Right atrium auricular region (tissue), 2 donors: Measurements from ENCODE around the gene SMG6. TPM values are rescaled to one million over a fixed set of nuclear protein-coding genes. Genes with fewer than 3 reads are reported as not detected.
A peak's percentile ranks its signal among the peaks of the same experiment; 100 is the strongest.

Experiments used
- DNase-seq: peaks from one replicate; pipeline ENCODE4 v3.0.0-alpha.2; 2019; ENCODE audit warnings: low spot score
- H3K27ac ChIP-seq, 2 donors: fragments of 200-600 bp; sonication (generic); 1 replicate in 1 of 2; 2 replicates in 1 of 2; pipeline ENCODE4 v1.5.1; 2016 to 2019
- H3K27me3 ChIP-seq, 2 donors: fragments of 200-600 bp; sonication (generic); one replicate each; pipeline versions ENCODE4 v1.5.1 to v1.6.0; 2017 to 2019
- H3K36me3 ChIP-seq: fragments of 200-600 bp; sonication (generic); one replicate; pipeline ENCODE4 v1.5.1; 2016
- H3K4me1 ChIP-seq, 2 donors: fragments of 200-600 bp; sonication (generic); one replicate each; pipeline versions ENCODE4 v1.5.1 to v1.6.0; 2017 to 2019
- H3K4me3 ChIP-seq, 2 donors: fragments of 200-600 bp; sonication (generic); 1 replicate in 1 of 2; 2 replicates in 1 of 2; pipeline ENCODE4 v1.5.1; 2017 to 2019; ENCODE audit warnings: mild to moderate bottlenecking in 1 of 2, moderate library complexity in 1 of 2
- H3K9me3 ChIP-seq, 2 donors: fragments of 200-600 bp; sonication (generic); one replicate each; pipeline ENCODE4 v1.5.1; 2019
- CTCF ChIP-seq, 2 donors: fragments of 200-600 bp; sonication (generic); IDR thresholded peaks; one replicate each; pipeline ENCODE4 v1.5.1; 2019; ENCODE audit warnings: antibody characterized with exemption in 2 of 2
- total RNA-seq, 2 donors: library from RNA; depleted of rRNA; stranded (reverse); fragments of >200 nt; gene quantifications; one replicate each; pipeline ENCODE4 v1.1.0, GENCODE V29; 2016

SMG6 gene
- total RNA-seq, 2 donors from 2014 or later = 18.2 to 29.3 TPM

GRCh38 chr17:2051061-2051932, 252.3 kb downstream of the SMG6 start:
- H3K36me3 ChIP-seq = no peaks in the 10 kb centered on the region

GRCh38 chr17:2050300-2051060, 253.1 kb downstream of the SMG6 start:
- H3K36me3 ChIP-seq = no peaks in the 10 kb centered on the region
- H3K4me3 ChIP-seq = peak overlapping the region; percentile 48 to 78
- H3K27ac ChIP-seq = peak overlapping the region in 1 of 2 donors; percentile 35
- H3K9me3 ChIP-seq = no peaks in the 10 kb centered on the region
- TF ChIP-seq CTCF (IDR thresholded peaks at IDR 0.05) = no peak
- DNase-seq = no peak
- H3K27me3 ChIP-seq = peaks cover 0 to 4% of the 10 kb centered on the region in 2 donors
- peaks cover 0 to 51% of the 10 kb centered on the region in 2 donors for H3K4me1 ChIP-seq

More at GRCh38 chr17:2051061-2051932, 252.3 kb downstream of the SMG6 start:
- peak overlapping the region; percentile 48 to 78 for H3K4me3 ChIP-seq
- DNase-seq = no peak
- H3K4me1 ChIP-seq = peaks cover 0 to 55% of the 10 kb centered on the region in 2 donors
- peak overlapping the region in 1 of 2 donors; percentile 35 for H3K27ac ChIP-seq
- H3K9me3 ChIP-seq = no peaks in the 10 kb centered on the region
- TF ChIP-seq CTCF (IDR thresholded peaks at IDR 0.05) = no peak
- H3K27me3 ChIP-seq = peaks cover 0 to 7% of the 10 kb centered on the region in 2 donors

- Histone ChIP-seq H3K4me3 (peak overlapping the region; percentile 62 to 78), H3K9me3 (no peaks in the 10 kb centered on the region), H3K4me1 (peaks cover 0 to 43% of the 10 kb centered on the region in 2 donors), H3K27me3 (no peaks in the 10 kb centered on the region), H3K36me3 (no peaks in the 10 kb centered on the region), H3K27ac (peak overlapping the region; percentile 38 to 62)
- DNase-seq = peak; percentile 89
- TF ChIP-seq CTCF (IDR thresholded peaks at IDR 0.05) = no peak
These were observed 254.0 kb downstream of the SMG6 start for GRCh38 chr17:2049333-2050299.

GRCh38 chr17:2048805-2049204, 254.8 kb downstream of the SMG6 start:
- no peak overlapping the region for H3K4me3 ChIP-seq
- DNase-seq = no peak
- H3K27ac ChIP-seq = no peak overlapping the region
- TF ChIP-seq CTCF (IDR thresholded peaks at IDR 0.05) = no peak
- no peaks in the 10 kb centered on the region for H3K27me3 ChIP-seq
- H3K36me3 ChIP-seq = peaks cover 6% of the 10 kb centered on the region
- H3K4me1 ChIP-seq = peaks cover 0 to 42% of the 10 kb centered on the region in 2 donors
- no peaks in the 10 kb centered on the region for H3K9me3 ChIP-seq

GRCh38 chr17:2047590-2047989, 256.0 kb downstream of the SMG6 start:
- H3K27me3 ChIP-seq = no peaks in the 10 kb centered on the region
- no peak overlapping the region for H3K27ac ChIP-seq
- no peaks in the 10 kb centered on the region for H3K9me3 ChIP-seq
- no peak for TF ChIP-seq CTCF (IDR thresholded peaks at IDR 0.05)
- peaks cover 17% of the 10 kb centered on the region for H3K36me3 ChIP-seq
- H3K4me3 ChIP-seq = no peak overlapping the region
- DNase-seq = no peak
- peaks cover 0 to 46% of the 10 kb centered on the region in 2 donors for H3K4me1 ChIP-seq
